Fibroblast of pulmonary artery (primary cell): ENCODE measurements around the gene TRPM1.

Source experiments
- DNase-seq: peaks from one replicate; pipeline ENCODE4 v3.0.0-alpha.2; 2010; ENCODE audit warnings: low read depth
- H3K4me3 ChIP-seq: replicated peaks from 2 replicates; pipeline ENCODE4 v1.5.1; 2011; ENCODE audit warnings: low read depth, mild to moderate bottlenecking, control low read depth, low read length, moderate library complexity
- TF ChIP-seq, protein P1 (sequence below): IDR thresholded peaks from 2 replicates; pipeline ENCODE4 v1.5.1; 2011; ENCODE audit warnings: mild to moderate bottlenecking, control low read depth, low read length, inconsistent platforms; ENCODE audit errors: missing control alignments

TRPM1 gene

GRCh38 chr15:30985081-30985531 is 116.4 kb downstream of the TRPM1 start:
- TF ChIP-seq, protein P1, sequence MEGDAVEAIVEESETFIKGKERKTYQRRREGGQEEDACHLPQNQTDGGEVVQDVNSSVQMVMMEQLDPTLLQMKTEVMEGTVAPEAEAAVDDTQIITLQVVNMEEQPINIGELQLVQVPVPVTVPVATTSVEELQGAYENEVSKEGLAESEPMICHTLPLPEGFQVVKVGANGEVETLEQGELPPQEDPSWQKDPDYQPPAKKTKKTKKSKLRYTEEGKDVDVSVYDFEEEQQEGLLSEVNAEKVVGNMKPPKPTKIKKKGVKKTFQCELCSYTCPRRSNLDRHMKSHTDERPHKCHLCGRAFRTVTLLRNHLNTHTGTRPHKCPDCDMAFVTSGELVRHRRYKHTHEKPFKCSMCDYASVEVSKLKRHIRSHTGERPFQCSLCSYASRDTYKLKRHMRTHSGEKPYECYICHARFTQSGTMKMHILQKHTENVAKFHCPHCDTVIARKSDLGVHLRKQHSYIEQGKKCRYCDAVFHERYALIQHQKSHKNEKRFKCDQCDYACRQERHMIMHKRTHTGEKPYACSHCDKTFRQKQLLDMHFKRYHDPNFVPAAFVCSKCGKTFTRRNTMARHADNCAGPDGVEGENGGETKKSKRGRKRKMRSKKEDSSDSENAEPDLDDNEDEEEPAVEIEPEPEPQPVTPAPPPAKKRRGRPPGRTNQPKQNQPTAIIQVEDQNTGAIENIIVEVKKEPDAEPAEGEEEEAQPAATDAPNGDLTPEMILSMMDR, result no peak
- no peak overlapping the region for H3K4me3 ChIP-seq
- peak; percentile 56 for DNase-seq

DNA sequence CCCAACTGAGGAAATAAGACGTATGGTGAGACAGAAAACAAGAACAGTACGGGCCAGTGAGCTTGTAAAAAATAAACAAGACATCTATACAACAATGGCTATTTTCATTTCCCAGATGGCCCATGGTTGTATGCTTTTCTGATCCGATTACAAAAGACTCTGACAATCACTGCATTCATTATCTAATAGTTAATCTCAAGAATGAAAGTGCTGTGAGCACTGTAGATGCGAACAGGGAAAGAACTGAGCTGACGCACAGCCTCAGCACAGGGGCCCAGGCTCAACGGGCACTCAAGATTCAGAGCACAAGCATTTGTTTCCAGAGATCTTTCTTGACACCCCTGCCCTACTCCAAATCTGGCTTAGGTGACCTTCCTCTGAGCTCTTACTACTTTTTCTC is 117.0 kb downstream of the TRPM1 start:
- DNase-seq, result no peak
- TF ChIP-seq, protein P1, result no peak
- no peak overlapping the region for H3K4me3 ChIP-seq

DNA sequence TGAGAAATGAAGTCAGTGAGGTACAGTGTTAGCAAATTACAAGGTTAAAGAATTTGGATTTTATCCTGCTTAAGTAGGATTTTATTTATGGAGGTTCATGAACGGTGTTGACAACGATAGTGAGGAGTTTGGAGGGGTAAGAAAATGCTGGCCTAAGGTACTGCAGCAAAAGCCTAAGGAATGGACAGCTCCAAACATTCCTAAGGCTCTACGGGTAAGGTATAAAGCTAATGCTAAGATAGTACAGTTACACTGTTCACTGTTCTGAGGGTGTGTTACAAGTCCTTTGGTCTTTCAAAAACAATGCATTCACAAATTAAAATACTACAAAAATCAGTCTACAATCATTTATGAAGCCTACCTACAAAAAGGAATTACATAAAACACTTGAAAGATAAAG is 117.4 kb downstream of the TRPM1 start:
- no peak for DNase-seq
- TF ChIP-seq, protein P1, result no peak
- no peak overlapping the region for H3K4me3 ChIP-seq

GRCh38 chr15:30979457-30979856 is 122.1 kb downstream of the TRPM1 start:
- no peak for DNase-seq
- H3K4me3 ChIP-seq, result no peak overlapping the region
- TF ChIP-seq, protein P1, result no peak

DNA sequence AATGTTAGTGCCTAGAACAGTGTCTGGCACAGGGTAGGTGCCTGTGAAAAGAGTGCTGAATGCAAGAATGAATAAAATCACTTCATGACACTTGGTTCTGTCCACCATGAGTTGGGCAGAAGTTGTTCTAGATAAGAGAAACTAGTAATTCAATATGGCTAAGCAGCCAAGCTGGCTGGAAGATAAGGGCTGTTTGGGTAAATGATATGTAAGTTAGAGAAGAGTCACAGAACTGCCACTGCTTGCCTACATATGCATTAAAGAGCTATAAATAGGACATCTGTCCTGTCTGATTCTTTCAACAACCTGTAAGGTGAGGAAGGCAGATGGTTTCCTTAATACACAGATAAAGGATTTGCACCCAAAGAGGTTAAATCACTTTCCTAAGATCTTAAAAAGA is 123.2 kb downstream of the TRPM1 start:
- TF ChIP-seq, protein P1, result no peak
- H3K4me3 ChIP-seq, result no peak overlapping the region
- DNase-seq, result no peak

DNA sequence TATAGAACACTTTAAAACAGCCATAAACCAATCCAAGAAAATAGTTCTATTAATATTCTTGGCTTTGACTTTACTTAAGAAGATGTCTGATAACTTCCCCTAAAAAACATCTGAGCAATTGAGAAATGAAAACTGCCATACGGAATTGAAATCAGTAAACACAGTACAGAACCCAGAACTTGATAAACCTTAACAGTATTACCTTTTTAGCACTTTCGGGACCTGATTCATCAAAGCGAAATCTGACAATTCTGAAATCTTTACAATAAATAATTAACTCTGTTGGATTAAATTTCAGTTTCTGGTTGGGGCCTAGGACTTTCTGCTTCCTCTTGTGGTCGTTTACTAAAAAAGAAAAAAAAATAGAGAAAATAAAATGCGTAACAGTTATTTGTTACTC is 127.4 kb downstream of the TRPM1 start:
- TF ChIP-seq, protein P1, result no peak
- DNase-seq, result no peak
- no peak overlapping the region for H3K4me3 ChIP-seq

DNA sequence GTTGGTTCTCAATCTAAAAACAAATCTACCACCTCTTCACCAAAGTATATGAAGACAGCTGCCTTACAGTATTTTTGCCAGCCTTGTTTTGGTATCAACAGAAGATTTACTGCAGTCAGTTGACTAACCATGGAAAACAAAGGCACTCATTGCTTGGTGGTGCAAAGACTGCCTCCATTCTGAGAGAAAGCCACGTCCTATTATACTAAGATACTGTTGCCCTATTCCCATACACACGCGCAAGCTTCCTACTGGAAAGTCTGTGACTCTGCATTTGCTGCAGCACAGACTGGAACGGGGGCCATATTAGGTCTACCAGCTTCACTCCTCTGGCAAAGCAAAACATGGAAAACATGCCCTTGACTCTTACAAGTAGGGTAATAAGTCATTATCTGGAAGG is 128.1 kb downstream of the TRPM1 start:
- H3K4me3 ChIP-seq, result no peak overlapping the region
- no peak for DNase-seq
- TF ChIP-seq, protein P1, result no peak
